HepG2 (cell line): ENCODE results near the gene TRMT6. TPM values are rescaled to one million over a fixed set of nuclear protein-coding genes. Genes with fewer than 3 reads are reported as not detected.

ENCODE experiments used
- ASH2L ChIP-seq: fragments of 300-600, 200-600 bp; sonication (generic); IDR thresholded peaks from 2 replicates; pipeline ENCODE4 v1.7.0; 2017; ENCODE audit warnings: low read depth, mild to moderate bottlenecking, moderate library complexity, mixed read lengths, low read length; ENCODE audit not compliant: insufficient read length
- CENPBD1 ChIP-seq: sonication (generic); formaldehyde crosslinking; IDR thresholded peaks from 2 replicates; pipeline ENCODE4 v1.8.0; 2022; ENCODE audit warnings: missing genetic modification reagents, low read depth, mild to moderate bottlenecking, borderline replicate concordance
- HMGXB4 ChIP-seq, 2 experiments: sonication (generic) in 1 of 2; formaldehyde crosslinking in 1 of 2; IDR thresholded peaks; 2 replicates each; pipeline versions ENCODE4 v1.4.0 to v1.6.1; 2018 to 2020; ENCODE audit warnings: missing genetic modification reagents in 2 of 2, borderline replicate concordance in 1 of 2, low read depth in 1 of 2, mild to moderate bottlenecking in 1 of 2, missing biosample characterization in 1 of 2
- IRX3 ChIP-seq: sonication (generic); formaldehyde crosslinking; IDR thresholded peaks from 2 replicates; pipeline ENCODE4 v1.8.1; 2023; ENCODE audit warnings: mild to moderate bottlenecking, low read depth, missing genetic modification reagents, borderline replicate concordance
- KAT7 ChIP-seq: IDR thresholded peaks from 2 replicates; pipeline ENCODE4 v1.6.1; 2018; ENCODE audit warnings: borderline replicate concordance, missing compliant biosample characterization
- LBX2 ChIP-seq: sonication (generic); formaldehyde crosslinking; IDR thresholded peaks from 2 replicates; pipeline ENCODE4 v1.5.0; 2020; ENCODE audit warnings: missing genetic modification reagents, mild to moderate bottlenecking, borderline replicate concordance
- NR1H2 ChIP-seq: sonication (generic); formaldehyde crosslinking; IDR thresholded peaks from 2 replicates; pipeline ENCODE4 v1.8.1; 2022; ENCODE audit warnings: low read depth, missing genetic modification reagents, borderline replicate concordance
- REXO4 ChIP-seq: sonication (generic); formaldehyde crosslinking; IDR thresholded peaks from 2 replicates; pipeline ENCODE4 v1.8.0; 2022; ENCODE audit warnings: missing genetic modification reagents, mild to moderate bottlenecking, borderline replicate concordance
- SMAD1 ChIP-seq: sonication (generic); formaldehyde crosslinking; IDR thresholded peaks from 2 replicates; pipeline ENCODE4 v1.4.0; 2020; ENCODE audit warnings: missing genetic modification reagents, low read depth, mild to moderate bottlenecking, borderline replicate concordance
- SP2 ChIP-seq: sonication (generic); formaldehyde crosslinking; IDR thresholded peaks from 2 replicates; pipeline ENCODE4 v1.5.1; 2020; ENCODE audit warnings: mild to moderate bottlenecking, missing genetic modification reagents
- U2AF1 ChIP-seq: fragments of 200-400 bp; formaldehyde crosslinking; optimal IDR thresholded peaks from 2 replicates; pipeline ENCODE3; 2017; ENCODE audit warnings: mild to moderate bottlenecking, low read depth, low read length
- YY1 ChIP-seq: IDR thresholded peaks from 2 replicates; pipeline ENCODE4 v1.6.1; 2011; ENCODE audit warnings: low read length, low read depth, moderate library complexity, mild to moderate bottlenecking; ENCODE audit not compliant: insufficient read depth, insufficient replicate concordance
- ZMYM3 ChIP-seq: sonication (generic); formaldehyde crosslinking; IDR thresholded peaks from 2 replicates; pipeline ENCODE4 v1.5.1; 2020; ENCODE audit warnings: mild to moderate bottlenecking, missing genetic modification reagents
- ZNF180 ChIP-seq: sonication (generic); formaldehyde crosslinking; IDR thresholded peaks from 2 replicates; pipeline ENCODE4 v1.4.0; 2020; ENCODE audit warnings: low read depth, missing genetic modification reagents, borderline replicate concordance
- ZNF20 ChIP-seq: sonication (generic); formaldehyde crosslinking; IDR thresholded peaks from 2 replicates; pipeline ENCODE4 v1.4.0; 2020; ENCODE audit warnings: mild to moderate bottlenecking, moderate library complexity, missing genetic modification reagents
- ZNF225 ChIP-seq: sonication (generic); formaldehyde crosslinking; IDR thresholded peaks from 2 replicates; pipeline ENCODE4 v1.4.0; 2020; ENCODE audit warnings: mild to moderate bottlenecking, missing genetic modification reagents
- ZNF230 ChIP-seq: sonication (generic); formaldehyde crosslinking; IDR thresholded peaks from 2 replicates; pipeline ENCODE4 v1.4.0; 2020; ENCODE audit warnings: mild to moderate bottlenecking, missing genetic modification reagents
- ZNF543 ChIP-seq: sonication (generic); formaldehyde crosslinking; IDR thresholded peaks from 2 replicates; pipeline ENCODE4 v1.4.0; 2020; ENCODE audit warnings: mild to moderate bottlenecking, missing genetic modification reagents
- ZNF570 ChIP-seq: sonication (generic); formaldehyde crosslinking; IDR thresholded peaks from 2 replicates; pipeline ENCODE4 v1.4.0; 2020; ENCODE audit warnings: mild to moderate bottlenecking, missing genetic modification reagents, borderline replicate concordance
- ZNF687 ChIP-seq: sonication (generic); formaldehyde crosslinking; IDR thresholded peaks from 2 replicates; pipeline ENCODE4 v1.5.1; 2020; ENCODE audit warnings: mild to moderate bottlenecking, missing genetic modification reagents, moderate library complexity
- ZSCAN30 ChIP-seq: sonication (generic); formaldehyde crosslinking; IDR thresholded peaks from 2 replicates; pipeline ENCODE4 v1.5.0; 2020; ENCODE audit warnings: mild to moderate bottlenecking, missing genetic modification reagents
- polyA plus RNA-seq, 8 experiments: library from polyadenylated mRNA; depleted of rRNA in 3 of 8; stranded (reverse) in 7 of 8; unstranded in 1 of 8; fragments of >200 nt; fragmentation: Illumina TruSeq in 4 of 8; extraction: Trizol in 4 of 8; gene quantifications; 2 replicates each; pipeline versions ENCODE4 v1.2.1 to v1.2.3, GENCODE V29; 2011 to 2016; ENCODE audit warnings: low read depth in 4 of 8, missing spikeins in 1 of 8, mixed read lengths in 1 of 8; ENCODE audit not compliant: insufficient read depth in 1 of 8
- total RNA-seq, 5 experiments: library from RNA; depleted of rRNA; stranded (reverse); fragments of >200 nt; fragmentation: Illumina TruSeq; extraction: Trizol; gene quantifications; 2 replicates each; pipeline ENCODE4 v1.2.3, GENCODE V29; 2016; ENCODE audit warnings: low read depth in 1 of 5

The TRMT6 gene
- total and polyA plus RNA-seq, 2 of the 13 experiments (the other 11 are each of a cell fraction or from before 2014, with no cell fraction given), result 10.5 to 37.8 TPM

GRCh38 chr20:5950271-5951031 lies at the start of gene TRMT6, which contains the start of gene MCM8 (continued):
- TF ChIP-seq ZNF687 (CRISPR knock-in tag) (peak; percentile 99), ZSCAN30 (peak; percentile 92), HMGXB4 (CRISPR knock-in tag; IDR thresholded peaks at IDR 0.05; ENCODE audit: borderline replicate concordance in 1 of 2, low read depth in 1 of 2) (peak; percentile 93 to 95), ZNF20 (CRISPR knock-in tag) (peak; percentile 35; the same call in 1 of the 2 replicates), NR1H2 (CRISPR knock-in tag) (peak; percentile 20; the same call in 1 of the 2 replicates), ZNF180 (0 out of 2 replicates have a peak, but pooled peaks have one; percentile 24), U2AF1 (no peak), ZMYM3 (CRISPR knock-in tag) (peak; percentile 20; the same call in 1 of the 2 replicates), IRX3 (CRISPR knock-in tag) (peak; percentile 95; the same call in 1 of the 2 replicates), YY1 (peak; percentile 78), SP2 (CRISPR knock-in tag) (peak; percentile 88), KAT7 (CRISPR knock-in tag) (peak; percentile 98; the same call in 1 of the 2 replicates), ZNF543 (peak; percentile 90; the same call in 1 of the 2 replicates), ZNF570 (CRISPR knock-in tag) (peak; percentile 86; the same call in 1 of the 2 replicates), CENPBD1 (CRISPR knock-in tag) (no peak; the same call in 1 of the 2 replicates), ZNF230 (CRISPR knock-in tag) (peak; percentile 74), ASH2L (peak; percentile 91), SMAD1 (peak; percentile 84; the same call in 1 of the 2 replicates), REXO4 (peak; percentile 89; the same call in 1 of the 2 replicates), ZNF225 (peak; percentile 70; the same call in 1 of the 2 replicates), LBX2 (CRISPR knock-in tag) (peak; percentile 86)
